B cell (primary cell): Measurements from ENCODE around the gene KCNJ12.
"Not testable (repeated sequence)": the region's sequence is repeated elsewhere in the genome, so short reads cannot be mapped to it uniquely, and the experiment has no call there.

Source experiments
- EZH2 ChIP-seq: IDR thresholded peaks from 2 replicates; pipeline ENCODE4 v1.6.1; 2012; ENCODE audit warnings: borderline replicate concordance, low read depth, mild to moderate bottlenecking, moderate library complexity, low read length; ENCODE audit not compliant: insufficient read depth, poor library complexity, severe bottlenecking
- TF ChIP-seq, protein P1 (sequence below): fragments of 200-600 bp; IDR thresholded peaks from one replicate; pipeline ENCODE4 v1.8.0; 2022; ENCODE audit warnings: antibody characterized with exemption, mild to moderate bottlenecking

DNA sequence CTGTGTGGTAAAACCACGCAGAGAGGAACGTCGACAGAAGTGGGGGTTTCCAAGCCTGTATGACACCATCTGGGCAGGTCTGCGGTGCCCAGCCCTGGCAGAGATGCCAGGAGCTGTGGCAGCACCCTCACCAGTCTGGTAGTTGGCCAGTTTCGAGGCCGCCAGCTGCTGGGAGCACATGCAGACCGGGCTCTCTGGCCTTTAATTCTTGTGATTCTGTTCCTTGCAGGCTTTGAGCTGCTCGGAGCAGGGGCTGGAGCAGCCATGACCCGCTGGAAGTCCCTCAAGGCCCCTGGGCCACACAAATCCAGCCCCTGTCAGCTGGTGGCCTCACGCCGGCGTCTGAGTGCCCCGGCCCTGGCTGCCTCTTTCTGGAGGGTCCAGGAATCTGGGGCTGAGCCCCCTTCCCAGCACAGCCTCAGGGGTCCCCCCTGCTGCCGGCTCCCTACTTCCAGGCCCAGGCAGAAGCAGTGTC is 36.1 kb downstream of the KCNJ12 start:
- TF ChIP-seq, protein P1, sequence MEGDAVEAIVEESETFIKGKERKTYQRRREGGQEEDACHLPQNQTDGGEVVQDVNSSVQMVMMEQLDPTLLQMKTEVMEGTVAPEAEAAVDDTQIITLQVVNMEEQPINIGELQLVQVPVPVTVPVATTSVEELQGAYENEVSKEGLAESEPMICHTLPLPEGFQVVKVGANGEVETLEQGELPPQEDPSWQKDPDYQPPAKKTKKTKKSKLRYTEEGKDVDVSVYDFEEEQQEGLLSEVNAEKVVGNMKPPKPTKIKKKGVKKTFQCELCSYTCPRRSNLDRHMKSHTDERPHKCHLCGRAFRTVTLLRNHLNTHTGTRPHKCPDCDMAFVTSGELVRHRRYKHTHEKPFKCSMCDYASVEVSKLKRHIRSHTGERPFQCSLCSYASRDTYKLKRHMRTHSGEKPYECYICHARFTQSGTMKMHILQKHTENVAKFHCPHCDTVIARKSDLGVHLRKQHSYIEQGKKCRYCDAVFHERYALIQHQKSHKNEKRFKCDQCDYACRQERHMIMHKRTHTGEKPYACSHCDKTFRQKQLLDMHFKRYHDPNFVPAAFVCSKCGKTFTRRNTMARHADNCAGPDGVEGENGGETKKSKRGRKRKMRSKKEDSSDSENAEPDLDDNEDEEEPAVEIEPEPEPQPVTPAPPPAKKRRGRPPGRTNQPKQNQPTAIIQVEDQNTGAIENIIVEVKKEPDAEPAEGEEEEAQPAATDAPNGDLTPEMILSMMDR: not testable (repeated sequence)
- TF ChIP-seq EZH2: not testable (repeated sequence)
